ENCODE data around the gene KTN1. TPM values are rescaled to one million over a fixed set of nuclear protein-coding genes. Genes with fewer than 3 reads are reported as not detected.

Gene KTN1
- polyA plus RNA-seq, 1 donor, result 109 TPM

- Histone ChIP-seq H3K36me3 (ENCODE audit: control insufficient read depth, insufficient read depth, low read length) (no peaks in the 10 kb centered on the region), H3K9me3 (ENCODE audit: control insufficient read depth, low read depth, low read length) (no peaks in the 10 kb centered on the region), H3K27me3 (ENCODE audit: control insufficient read depth, insufficient read depth, low read length) (no peaks in the 10 kb centered on the region), H3K27ac (ENCODE audit: low read length) (no peak overlapping the region), H3K4me1 (ENCODE audit: control insufficient read depth, insufficient read depth, low read length) (peaks cover 4% of the 10 kb centered on the region), H3K4me3 (ENCODE audit: low read length) (no peak overlapping the region)
- 100% methylated on average over 1 of the region's 2 CpGs for WGBS (ENCODE audit: insufficient coverage, low lambda C conversion rate)
- DNase-seq, result no peak
Measured at GRCh38 chr14:55586411-55586810, 6.4 kb downstream of the KTN1 start.

- WGBS (ENCODE audit: insufficient coverage, low lambda C conversion rate), result 80% methylated on average over 1 of the region's 1 CpG
- Histone ChIP-seq H3K27me3 (ENCODE audit: control insufficient read depth, insufficient read depth, low read length) (no peaks in the 10 kb centered on the region), H3K9me3 (ENCODE audit: control insufficient read depth, low read depth, low read length) (no peaks in the 10 kb centered on the region), H3K4me3 (ENCODE audit: low read length) (no peak overlapping the region), H3K27ac (ENCODE audit: low read length) (no peak overlapping the region), H3K4me1 (ENCODE audit: control insufficient read depth, insufficient read depth, low read length) (no peaks in the 10 kb centered on the region), H3K36me3 (ENCODE audit: control insufficient read depth, insufficient read depth, low read length) (no peaks in the 10 kb centered on the region)
- DNase-seq, result no peak
Measured at GRCh38 chr14:55587847-55588246, 7.8 kb downstream of the KTN1 start.

DNA sequence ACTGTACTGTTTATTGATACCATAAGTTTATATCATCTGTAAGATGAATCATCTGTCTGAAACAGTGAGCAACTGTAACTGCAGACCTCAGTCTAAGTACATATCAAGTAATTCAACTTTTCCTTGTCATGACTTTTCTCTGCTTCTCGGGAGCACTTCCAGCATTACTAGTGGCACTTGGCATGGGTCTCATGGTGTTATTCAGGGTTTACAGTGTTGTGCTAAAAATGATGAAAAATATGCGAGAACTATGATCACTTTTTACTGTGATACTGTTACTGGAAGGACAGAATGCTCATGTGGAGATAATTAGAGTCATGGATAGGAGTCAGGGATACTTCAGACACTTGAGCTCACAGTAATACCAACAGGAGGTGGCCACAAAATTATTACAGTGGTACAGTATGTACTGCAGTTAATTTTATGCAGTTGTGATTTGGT, 8.3 kb downstream of the KTN1 start:
- WGBS (ENCODE audit: insufficient coverage, low lambda C conversion rate), result 80% methylated on average over 1 of the region's 2 CpGs
- no peak overlapping the region for H3K4me3 ChIP-seq (ENCODE audit: low read length)
- H3K36me3 ChIP-seq (ENCODE audit: control insufficient read depth, insufficient read depth, low read length), result no peaks in the 10 kb centered on the region
- DNase-seq, result no peak
- H3K4me1 ChIP-seq (ENCODE audit: control insufficient read depth, insufficient read depth, low read length), result no peaks in the 10 kb centered on the region
- H3K27ac ChIP-seq (ENCODE audit: low read length), result no peak overlapping the region
- H3K9me3 ChIP-seq (ENCODE audit: control insufficient read depth, low read depth, low read length), result no peaks in the 10 kb centered on the region
- no peaks in the 10 kb centered on the region for H3K27me3 ChIP-seq (ENCODE audit: control insufficient read depth, insufficient read depth, low read length)

GRCh38 chr14:55589171-55589570, 9.2 kb downstream of the KTN1 start:
- Histone ChIP-seq H3K36me3 (ENCODE audit: control insufficient read depth, insufficient read depth, low read length) (no peaks in the 10 kb centered on the region), H3K9me3 (ENCODE audit: control insufficient read depth, low read depth, low read length) (no peaks in the 10 kb centered on the region), H3K27me3 (ENCODE audit: control insufficient read depth, insufficient read depth, low read length) (no peaks in the 10 kb centered on the region), H3K4me3 (ENCODE audit: low read length) (no peak overlapping the region), H3K4me1 (ENCODE audit: control insufficient read depth, insufficient read depth, low read length) (peaks cover 3% of the 10 kb centered on the region), H3K27ac (ENCODE audit: low read length) (no peak overlapping the region)
- 86% methylated on average over 2 of the region's 6 CpGs for WGBS (ENCODE audit: insufficient coverage, low lambda C conversion rate)
- no peak for DNase-seq

DNA sequence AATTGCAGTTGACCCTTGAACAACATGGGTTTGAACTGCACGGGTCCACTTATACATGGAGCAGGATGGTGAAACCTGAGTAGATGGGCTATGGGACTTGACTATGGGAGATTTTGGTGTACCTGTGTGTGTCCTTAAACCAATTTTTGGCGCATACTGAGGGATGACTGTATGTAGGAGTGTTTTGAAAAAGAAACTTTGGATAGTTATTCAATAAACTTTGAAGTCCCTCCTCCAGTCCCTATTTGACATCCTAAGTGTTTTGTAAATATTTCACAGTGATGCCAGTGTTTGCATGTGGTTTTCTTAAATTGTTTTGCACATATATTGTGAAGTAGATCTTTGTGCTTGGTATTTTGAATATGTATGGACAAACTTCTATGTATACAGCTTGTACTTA, 12.4 kb downstream of the KTN1 start:
- H3K36me3 ChIP-seq (ENCODE audit: control insufficient read depth, insufficient read depth, low read length), result no peaks in the 10 kb centered on the region
- no peaks in the 10 kb centered on the region for H3K27me3 ChIP-seq (ENCODE audit: control insufficient read depth, insufficient read depth, low read length)
- no peak overlapping the region for H3K27ac ChIP-seq (ENCODE audit: low read length)
- no peak for DNase-seq
- no peak overlapping the region for H3K4me3 ChIP-seq (ENCODE audit: low read length)
- WGBS (ENCODE audit: insufficient coverage, low lambda C conversion rate), result no CpG with 5 or more reads among the region's 2 CpGs
- H3K4me1 ChIP-seq (ENCODE audit: control insufficient read depth, insufficient read depth, low read length), result peaks cover 3% of the 10 kb centered on the region
- H3K9me3 ChIP-seq (ENCODE audit: control insufficient read depth, low read depth, low read length), result peaks cover under 1% of the 10 kb centered on the region

GRCh38 chr14:55593698-55594097, 13.7 kb downstream of the KTN1 start:
- Histone ChIP-seq H3K9me3 (ENCODE audit: control insufficient read depth, low read depth, low read length) (peaks cover 3% of the 10 kb centered on the region), H3K27me3 (ENCODE audit: control insufficient read depth, insufficient read depth, low read length) (no peaks in the 10 kb centered on the region), H3K4me1 (ENCODE audit: control insufficient read depth, insufficient read depth, low read length) (peaks cover 3% of the 10 kb centered on the region), H3K27ac (ENCODE audit: low read length) (no peak overlapping the region), H3K36me3 (ENCODE audit: control insufficient read depth, insufficient read depth, low read length) (no peaks in the 10 kb centered on the region), H3K4me3 (ENCODE audit: low read length) (no peak overlapping the region)
- DNase-seq, result peak in 1 of 2 donors; percentile 17
- WGBS (ENCODE audit: insufficient coverage, low lambda C conversion rate), result 23% methylated on average over 2 of the region's 2 CpGs

- H3K4me3 ChIP-seq (ENCODE audit: low read length), result no peak overlapping the region
- 93% methylated on average over 6 of the region's 14 CpGs for WGBS (ENCODE audit: insufficient coverage, low lambda C conversion rate)
- no peak overlapping the region for H3K27ac ChIP-seq (ENCODE audit: low read length)
- no peaks in the 10 kb centered on the region for H3K36me3 ChIP-seq (ENCODE audit: control insufficient read depth, insufficient read depth, low read length)
- H3K27me3 ChIP-seq (ENCODE audit: control insufficient read depth, insufficient read depth, low read length), result no peaks in the 10 kb centered on the region
- peak in 1 of 2 donors; percentile 13 for DNase-seq
- H3K4me1 ChIP-seq (ENCODE audit: control insufficient read depth, insufficient read depth, low read length), result no peaks in the 10 kb centered on the region
- peaks cover 8% of the 10 kb centered on the region for H3K9me3 ChIP-seq (ENCODE audit: control insufficient read depth, low read depth, low read length)
Measured at GRCh38 chr14:55599250-55599879, 19.4 kb downstream of the KTN1 start.

DNA sequence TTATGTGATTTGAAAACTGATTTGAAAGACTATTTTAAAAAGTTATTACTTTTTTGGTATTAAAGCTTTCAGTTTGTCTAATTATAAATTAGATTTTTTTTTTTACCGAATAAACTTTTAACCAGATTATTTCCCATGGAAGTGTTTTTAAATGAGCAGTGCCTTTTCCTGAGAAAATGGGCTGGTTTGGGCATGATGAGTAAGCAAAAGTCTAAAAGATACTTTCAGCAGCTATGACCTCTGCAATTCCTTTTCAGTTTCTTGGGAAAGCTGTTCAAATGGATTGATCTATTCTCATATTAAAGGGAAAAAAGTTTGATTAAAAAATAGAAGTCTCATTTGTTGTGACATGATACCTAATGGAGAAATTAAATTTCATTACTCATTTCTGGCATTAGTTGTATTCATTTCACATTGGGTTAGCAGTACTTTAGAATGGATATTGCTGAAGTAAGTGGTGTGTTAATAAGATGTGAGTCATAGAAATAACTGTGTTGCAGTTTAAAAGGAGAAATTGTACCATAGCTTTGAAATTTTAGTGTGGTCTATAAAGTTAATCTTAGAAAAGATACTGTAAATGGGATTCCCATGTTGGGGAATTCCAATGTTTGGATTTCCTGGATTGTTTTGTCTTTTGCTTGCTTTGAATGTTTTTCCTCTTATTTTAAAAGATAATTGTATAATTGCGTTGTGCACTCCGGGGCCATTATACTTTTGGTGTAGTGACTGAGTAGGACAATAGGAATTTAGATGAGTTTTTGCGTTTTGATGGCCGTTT, 21.0 kb downstream of the KTN1 start:
- H3K4me1 ChIP-seq (ENCODE audit: control insufficient read depth, insufficient read depth, low read length), result no peaks in the 10 kb centered on the region

DNA sequence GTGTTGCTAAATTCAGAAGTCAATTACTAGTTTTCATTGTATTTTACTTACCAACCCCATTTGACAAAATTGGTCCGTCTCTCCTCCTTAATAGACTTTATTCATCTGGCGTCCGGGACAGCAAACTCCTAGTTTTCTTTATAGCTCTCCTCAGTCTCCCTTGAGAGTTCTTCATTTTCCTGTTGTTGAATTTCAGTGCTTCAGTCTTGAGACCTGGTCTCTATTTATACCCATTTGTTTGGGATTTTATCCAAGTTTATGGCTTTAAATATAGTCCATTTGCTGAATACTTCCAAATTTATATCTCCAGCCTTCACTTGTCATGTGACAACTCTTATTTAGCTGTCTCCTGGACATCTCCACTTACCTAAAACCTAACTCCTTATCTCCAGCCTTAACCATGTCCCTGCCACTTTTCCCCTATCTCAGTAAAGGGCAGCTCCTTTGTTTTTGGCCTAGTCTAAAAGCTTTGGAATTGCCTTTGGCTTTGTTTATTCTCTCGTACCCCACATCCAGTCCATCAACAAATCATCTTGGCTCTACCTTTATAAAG, 23.5 kb downstream of the KTN1 start:
- WGBS (ENCODE audit: insufficient coverage, low lambda C conversion rate), result 94% methylated on average over 2 of the region's 4 CpGs
- Histone ChIP-seq H3K27me3 (ENCODE audit: control insufficient read depth, insufficient read depth, low read length) (no peaks in the 10 kb centered on the region), H3K9me3 (ENCODE audit: control insufficient read depth, low read depth, low read length) (peaks cover 5% of the 10 kb centered on the region), H3K27ac (ENCODE audit: low read length) (no peak overlapping the region), H3K36me3 (ENCODE audit: control insufficient read depth, insufficient read depth, low read length) (no peaks in the 10 kb centered on the region), H3K4me3 (ENCODE audit: low read length) (no peak overlapping the region), H3K4me1 (ENCODE audit: control insufficient read depth, insufficient read depth, low read length) (no peaks in the 10 kb centered on the region)
- DNase-seq, result no peak

More for the DNA sequence above, 21.0 kb downstream of the KTN1 start:
- Histone ChIP-seq H3K36me3 (ENCODE audit: control insufficient read depth, insufficient read depth, low read length) (no peaks in the 10 kb centered on the region), H3K27me3 (ENCODE audit: control insufficient read depth, insufficient read depth, low read length) (no peaks in the 10 kb centered on the region), H3K27ac (ENCODE audit: low read length) (no peak overlapping the region), H3K4me3 (ENCODE audit: low read length) (no peak overlapping the region), H3K9me3 (ENCODE audit: control insufficient read depth, low read depth, low read length) (peaks cover 8% of the 10 kb centered on the region)
- 100% methylated on average over 4 of the region's 5 CpGs for WGBS (ENCODE audit: insufficient coverage, low lambda C conversion rate)
- DNase-seq, result no peak

- Histone ChIP-seq H3K9me3 (ENCODE audit: control insufficient read depth, low read depth, low read length) (peaks cover 2% of the 10 kb centered on the region), H3K4me1 (ENCODE audit: control insufficient read depth, insufficient read depth, low read length) (no peaks in the 10 kb centered on the region), H3K27ac (ENCODE audit: low read length) (no peak overlapping the region)
Measured at GRCh38 chr14:55604488-55604887, 24.5 kb downstream of the KTN1 start.

More at GRCh38 chr14:55604488-55604887, 24.5 kb downstream of the KTN1 start:
- Histone ChIP-seq H3K27me3 (ENCODE audit: control insufficient read depth, insufficient read depth, low read length) (no peaks in the 10 kb centered on the region), H3K36me3 (ENCODE audit: control insufficient read depth, insufficient read depth, low read length) (no peaks in the 10 kb centered on the region), H3K4me3 (ENCODE audit: low read length) (no peak overlapping the region)
- no peak for DNase-seq

Data from large intestine (tissue), 3 donors.